Measurements from ENCODE around the gene INSYN1. TPM values are rescaled to one million over a fixed set of nuclear protein-coding genes. Genes with fewer than 3 reads are reported as not detected.
"Not testable (repeated sequence)": the region's sequence is repeated elsewhere in the genome, so short reads cannot be mapped to it uniquely, and the experiment has no call there.

The INSYN1 gene
- total RNA-seq, 2 experiments from 2014 or later = not detected

DNA sequence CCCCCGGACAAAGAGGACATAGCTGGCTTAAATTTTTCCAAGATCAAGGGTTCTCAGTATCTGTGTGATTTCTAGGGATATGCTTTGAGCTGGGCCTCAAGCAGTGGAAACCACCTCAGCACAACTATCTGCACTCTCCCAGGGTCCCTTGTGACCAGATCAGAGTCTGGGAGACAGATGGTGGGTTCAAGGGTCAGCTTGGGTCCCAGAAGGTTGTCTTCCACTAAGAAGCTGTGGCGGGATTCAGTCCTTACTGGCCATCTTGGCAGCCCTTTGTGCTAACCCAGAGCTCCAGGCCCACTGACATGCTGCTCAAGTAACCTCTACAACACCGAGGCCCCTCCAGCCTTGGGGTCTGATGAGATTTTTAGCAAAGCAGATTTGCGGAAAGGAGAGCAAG lies 2.7 kb downstream of the INSYN1 start:
- no peak for ATAC-seq (ENCODE audit: low read depth)
- Mint-ChIP-seq H3K4me3 (no peak overlapping the region), H3K36me3 (no peaks in the 10 kb centered on the region), H3K27ac (no peak overlapping the region), H3K27me3 (peaks cover 47% of the 10 kb centered on the region), H3K4me1 (peaks cover 2% of the 10 kb centered on the region), H3K9me3 (no peaks in the 10 kb centered on the region)
- POLR2A ChIA-PET = no interaction called here
- DNase-seq = no peak

DNA sequence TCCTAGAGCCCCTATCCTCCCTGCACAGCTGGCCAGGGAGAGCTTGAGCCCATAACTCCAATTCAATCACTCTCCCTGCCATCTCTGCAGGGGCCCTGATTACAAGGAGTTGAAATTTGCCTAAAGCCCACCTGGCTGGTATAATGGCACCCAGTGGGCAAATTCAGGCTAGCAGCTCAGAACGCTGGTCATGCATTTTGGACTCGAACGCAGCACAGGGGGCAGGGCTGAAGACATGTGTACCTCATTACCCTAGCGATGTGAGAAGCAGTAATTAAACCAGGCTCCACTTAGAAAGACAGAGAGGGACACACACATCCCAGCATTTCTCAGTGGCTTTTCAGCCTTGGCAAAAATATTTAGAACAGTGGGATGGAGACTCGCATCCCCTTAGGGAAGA lies 3.2 kb downstream of the INSYN1 start:
- DNase-seq (no peak), ATAC-seq (ENCODE audit: low read depth) (no peak)
- POLR2A ChIA-PET = no interaction called here
- no peaks in the 10 kb centered on the region for H3K9me3 Mint-ChIP-seq
- no peaks in the 10 kb centered on the region for H3K36me3 Mint-ChIP-seq
- peaks cover 2% of the 10 kb centered on the region for H3K4me1 Mint-ChIP-seq
- no peak overlapping the region for H3K27ac Mint-ChIP-seq
- no peak overlapping the region for H3K4me3 Mint-ChIP-seq
- peaks cover 43% of the 10 kb centered on the region for H3K27me3 Mint-ChIP-seq

DNA sequence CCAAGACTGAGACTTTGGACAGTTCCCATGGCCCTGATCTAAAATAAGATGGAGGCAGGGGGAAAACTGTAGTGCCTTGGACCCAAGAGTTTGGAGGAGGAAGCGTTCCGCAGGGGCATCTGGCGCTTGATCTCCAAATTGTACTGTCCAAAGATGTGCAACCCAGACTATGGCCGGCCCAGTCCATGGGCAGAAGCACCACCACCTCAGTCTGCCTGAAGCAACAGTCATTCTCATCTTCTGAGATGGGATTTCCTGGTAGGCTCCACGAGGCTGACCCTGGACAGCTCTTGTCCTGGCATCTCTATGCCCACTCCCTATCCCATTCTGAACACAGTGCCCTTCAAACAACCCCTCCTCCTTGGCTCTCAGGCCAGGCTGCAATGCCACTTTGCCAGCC lies 3.6 kb downstream of the INSYN1 start:
- Mint-ChIP-seq H3K27ac (no peak overlapping the region), H3K9me3 (no peaks in the 10 kb centered on the region), H3K4me3 (no peak overlapping the region), H3K27me3 (peaks cover 39% of the 10 kb centered on the region), H3K36me3 (no peaks in the 10 kb centered on the region), H3K4me1 (peaks cover 2% of the 10 kb centered on the region)
- POLR2A ChIA-PET = no interaction called here
- ATAC-seq (ENCODE audit: low read depth) (no peak), DNase-seq (no peak)

DNA sequence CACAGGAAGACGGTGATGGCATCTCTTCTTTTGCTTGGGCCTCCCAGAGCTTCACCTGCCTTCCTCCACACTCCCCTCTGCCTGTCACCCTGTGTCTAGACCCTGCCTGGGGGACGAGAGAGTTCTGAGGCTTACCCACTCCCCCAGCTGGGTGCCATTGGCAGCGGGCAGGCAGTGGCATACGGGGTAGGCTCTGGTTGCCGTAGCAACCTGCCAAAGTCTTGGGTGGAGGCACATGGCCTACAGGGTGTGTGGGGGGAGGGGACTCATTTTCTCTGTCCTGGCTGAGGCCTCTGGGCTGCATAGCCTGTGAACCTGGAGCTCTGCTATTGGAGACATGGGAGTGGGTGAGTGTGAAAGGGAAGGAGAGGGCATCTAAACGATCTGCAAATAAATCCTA lies 4.4 kb downstream of the INSYN1 start:
- Mint-ChIP-seq H3K9me3 (no peaks in the 10 kb centered on the region), H3K36me3 (no peaks in the 10 kb centered on the region), H3K27ac (no peak overlapping the region), H3K4me3 (no peak overlapping the region), H3K27me3 (peaks cover 31% of the 10 kb centered on the region), H3K4me1 (peaks cover 2% of the 10 kb centered on the region)
- ATAC-seq (ENCODE audit: low read depth) (no peak), DNase-seq (no peak)
- POLR2A ChIA-PET = no interaction called here

DNA sequence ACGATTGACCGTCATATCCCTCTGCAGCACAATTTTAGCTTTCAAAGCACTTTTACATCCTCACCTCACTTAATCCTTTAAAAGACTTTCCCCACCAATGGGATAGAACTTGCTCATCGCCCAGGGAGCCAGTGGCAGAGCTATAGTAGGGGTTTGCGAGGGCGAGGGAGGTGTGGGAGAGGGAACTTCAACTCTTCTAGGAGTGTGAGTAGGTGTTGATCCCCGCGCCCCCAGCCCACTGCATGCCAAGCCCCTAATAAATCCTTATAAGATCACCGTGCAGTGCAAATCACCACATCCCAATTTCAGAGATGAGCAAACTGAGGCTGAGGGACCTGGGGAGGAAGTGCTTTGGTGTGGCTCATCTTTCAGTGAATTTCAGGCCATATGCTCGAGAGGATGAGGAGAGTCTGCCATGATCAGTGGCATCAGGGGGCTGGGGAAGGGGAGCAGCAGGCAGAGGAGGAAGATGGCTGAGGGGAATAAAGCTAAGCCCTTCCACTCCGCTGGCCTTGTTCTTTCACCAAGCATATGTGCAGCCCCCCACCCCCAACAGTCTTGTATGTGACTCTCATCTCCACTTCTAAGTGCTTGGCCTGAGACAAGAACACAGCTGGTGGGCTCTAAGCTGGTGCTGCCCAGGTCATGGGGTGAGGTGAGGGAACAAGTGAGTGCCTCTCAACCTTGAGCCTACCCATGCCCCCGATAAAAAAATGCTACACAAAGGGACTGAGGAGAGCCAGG lies 5.1 kb downstream of the INSYN1 start:
- ATAC-seq (ENCODE audit: low read depth) (no peak), DNase-seq (no peak)
- no peaks in the 10 kb centered on the region for H3K36me3 Mint-ChIP-seq
- H3K4me3 Mint-ChIP-seq = no peak overlapping the region
- no peak overlapping the region for H3K27ac Mint-ChIP-seq
- no peaks in the 10 kb centered on the region for H3K4me1 Mint-ChIP-seq
- no peaks in the 10 kb centered on the region for H3K9me3 Mint-ChIP-seq
- H3K27me3 Mint-ChIP-seq = peaks cover 27% of the 10 kb centered on the region
- POLR2A ChIA-PET = no interaction called here

DNA sequence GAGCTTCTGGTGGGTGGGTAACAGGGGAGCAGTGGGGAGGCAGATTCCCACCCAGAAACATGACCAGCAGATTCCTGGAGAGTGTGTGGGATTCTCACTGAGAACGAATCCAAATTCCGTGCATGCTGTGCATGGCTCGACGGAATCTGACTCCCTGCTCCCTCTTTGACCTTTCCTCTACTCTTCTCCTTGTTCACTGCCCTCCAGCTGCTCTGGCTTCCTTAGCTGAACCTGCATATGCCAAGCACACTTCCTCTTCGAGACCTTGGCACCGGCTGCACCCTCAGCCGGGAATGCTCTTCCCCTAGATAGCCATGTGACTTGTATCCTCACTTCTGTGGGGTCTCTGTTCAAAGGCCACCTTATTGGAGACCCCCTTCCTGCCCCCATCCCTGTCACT lies 6.3 kb downstream of the INSYN1 start:
- H3K36me3 Mint-ChIP-seq = no peaks in the 10 kb centered on the region
- no peak overlapping the region for H3K4me3 Mint-ChIP-seq
- H3K4me1 Mint-ChIP-seq = no peaks in the 10 kb centered on the region
- POLR2A ChIA-PET = no interaction called here
- ATAC-seq (ENCODE audit: low read depth) = no peak
- H3K9me3 Mint-ChIP-seq = no peaks in the 10 kb centered on the region
- no peak overlapping the region for H3K27ac Mint-ChIP-seq
- H3K27me3 Mint-ChIP-seq = peaks cover 27% of the 10 kb centered on the region
- DNase-seq = no peak

DNA sequence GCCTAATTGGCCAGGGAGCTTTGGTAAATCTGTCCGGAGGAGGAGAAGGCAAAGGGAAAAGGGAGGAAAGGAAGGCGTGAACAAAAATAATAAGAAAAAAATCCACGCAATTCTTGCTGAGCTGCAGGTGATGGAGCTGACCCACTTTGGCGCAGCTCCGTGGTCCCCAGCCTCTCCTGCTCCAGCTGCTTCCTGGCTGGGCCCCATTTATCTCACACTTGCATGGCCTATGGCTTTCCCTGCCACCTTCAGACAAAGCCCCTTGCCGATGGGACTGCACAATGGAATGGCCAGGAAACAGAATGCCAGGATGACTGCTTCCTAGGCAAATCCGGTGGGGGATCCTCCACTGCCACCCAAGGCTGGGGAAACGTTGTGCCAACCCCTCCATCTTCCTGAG lies 6.9 kb downstream of the INSYN1 start:
- peaks cover 24% of the 10 kb centered on the region for H3K27me3 Mint-ChIP-seq
- DNase-seq = no peak
- H3K9me3 Mint-ChIP-seq = no peaks in the 10 kb centered on the region

DNA sequence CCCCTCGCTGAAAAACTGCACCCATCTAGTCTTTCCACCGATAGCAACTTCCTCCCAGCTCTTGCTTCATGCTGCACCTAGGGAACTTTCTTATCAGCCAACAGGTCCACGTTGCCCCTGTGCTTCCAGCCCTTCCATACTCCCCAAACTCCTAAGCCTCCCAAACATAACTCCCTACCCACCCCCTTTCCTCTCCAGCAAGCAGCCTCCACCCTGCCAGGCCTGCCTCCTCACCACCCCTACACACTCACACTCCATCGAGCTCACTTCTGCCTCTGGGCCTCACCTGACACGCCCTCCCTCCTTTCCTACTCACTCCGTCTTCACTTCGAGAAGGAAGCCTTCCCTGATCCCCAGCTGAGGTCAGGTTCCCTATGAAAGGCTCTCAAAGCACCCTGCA lies 8.1 kb downstream of the INSYN1 start:
- H3K4me3 Mint-ChIP-seq = no peak overlapping the region
- H3K4me1 Mint-ChIP-seq = no peaks in the 10 kb centered on the region
- no peaks in the 10 kb centered on the region for H3K9me3 Mint-ChIP-seq
- DNase-seq = no peak
- POLR2A ChIA-PET = no interaction called here
- ATAC-seq (ENCODE audit: low read depth) = no peak
- no peak overlapping the region for H3K27ac Mint-ChIP-seq
- H3K36me3 Mint-ChIP-seq = no peaks in the 10 kb centered on the region
- peaks cover 15% of the 10 kb centered on the region for H3K27me3 Mint-ChIP-seq

More for the DNA sequence above, 6.9 kb downstream of the INSYN1 start:
- no peaks in the 10 kb centered on the region for H3K4me1 Mint-ChIP-seq
- POLR2A ChIA-PET = no interaction called here
- ATAC-seq (ENCODE audit: low read depth) = no peak
- H3K27ac Mint-ChIP-seq = no peak overlapping the region
- H3K36me3 Mint-ChIP-seq = no peaks in the 10 kb centered on the region
- H3K4me3 Mint-ChIP-seq = no peak overlapping the region

DNA sequence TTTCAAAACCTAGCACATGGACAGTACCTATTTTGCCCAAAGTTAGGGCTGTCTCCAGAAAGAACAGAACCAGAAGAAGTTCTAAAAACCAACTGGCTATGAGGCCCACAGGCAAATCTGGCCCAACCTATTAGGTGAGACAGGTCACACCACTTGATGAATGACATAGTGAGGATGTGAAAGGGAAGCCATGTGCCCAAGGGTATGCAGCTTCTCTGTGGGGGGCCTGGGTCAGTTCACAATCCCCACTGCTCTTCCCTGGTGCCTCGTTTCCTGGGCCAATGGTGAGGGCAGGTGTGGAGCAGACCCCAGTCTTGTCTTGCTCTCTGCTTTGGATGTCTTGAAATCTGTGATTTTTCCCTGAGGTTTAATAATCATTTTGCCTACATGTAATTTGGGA lies 8.9 kb downstream of the INSYN1 start:
- DNase-seq (no peak), ATAC-seq (ENCODE audit: low read depth) (no peak)
- Mint-ChIP-seq H3K27me3 (peaks cover 9% of the 10 kb centered on the region), H3K4me1 (no peaks in the 10 kb centered on the region), H3K27ac (no peak overlapping the region), H3K9me3 (no peaks in the 10 kb centered on the region), H3K4me3 (no peak overlapping the region), H3K36me3 (no peaks in the 10 kb centered on the region)
- POLR2A ChIA-PET = no interaction called here

DNA sequence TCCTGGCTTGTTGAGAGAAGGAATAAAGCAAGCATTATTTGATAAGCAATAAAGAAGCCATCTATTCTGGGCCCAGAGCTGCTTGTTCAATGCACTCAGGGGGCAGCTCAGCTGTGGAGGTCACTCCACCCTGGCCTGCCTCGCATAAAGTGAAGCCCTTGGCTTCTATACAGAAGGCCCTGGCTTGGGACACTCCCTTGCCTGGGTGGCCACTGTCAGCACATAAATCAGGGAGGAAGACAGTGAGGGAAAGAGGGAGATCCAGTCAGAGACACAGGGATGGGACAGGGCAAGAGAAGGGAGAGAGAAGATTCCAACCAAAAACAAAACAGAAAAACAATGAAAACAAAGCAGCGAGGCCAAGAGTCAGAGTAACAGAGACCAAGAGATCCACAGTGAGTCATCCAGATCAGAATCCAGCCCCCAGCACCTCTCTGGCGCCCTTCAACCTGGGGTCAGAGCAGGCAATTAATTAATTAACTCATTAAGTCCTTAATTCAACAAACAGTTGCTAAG lies 11.8 kb downstream of the INSYN1 start:
- H3K4me1 Mint-ChIP-seq = no peaks in the 10 kb centered on the region
- no peak overlapping the region for H3K27ac Mint-ChIP-seq
- no peak for ATAC-seq (ENCODE audit: low read depth)
- H3K27me3 Mint-ChIP-seq = no peaks in the 10 kb centered on the region
- DNase-seq = no peak
- no peaks in the 10 kb centered on the region for H3K36me3 Mint-ChIP-seq
- no peaks in the 10 kb centered on the region for H3K9me3 Mint-ChIP-seq
- no peak overlapping the region for H3K4me3 Mint-ChIP-seq
- POLR2A ChIA-PET = no interaction called here

DNA sequence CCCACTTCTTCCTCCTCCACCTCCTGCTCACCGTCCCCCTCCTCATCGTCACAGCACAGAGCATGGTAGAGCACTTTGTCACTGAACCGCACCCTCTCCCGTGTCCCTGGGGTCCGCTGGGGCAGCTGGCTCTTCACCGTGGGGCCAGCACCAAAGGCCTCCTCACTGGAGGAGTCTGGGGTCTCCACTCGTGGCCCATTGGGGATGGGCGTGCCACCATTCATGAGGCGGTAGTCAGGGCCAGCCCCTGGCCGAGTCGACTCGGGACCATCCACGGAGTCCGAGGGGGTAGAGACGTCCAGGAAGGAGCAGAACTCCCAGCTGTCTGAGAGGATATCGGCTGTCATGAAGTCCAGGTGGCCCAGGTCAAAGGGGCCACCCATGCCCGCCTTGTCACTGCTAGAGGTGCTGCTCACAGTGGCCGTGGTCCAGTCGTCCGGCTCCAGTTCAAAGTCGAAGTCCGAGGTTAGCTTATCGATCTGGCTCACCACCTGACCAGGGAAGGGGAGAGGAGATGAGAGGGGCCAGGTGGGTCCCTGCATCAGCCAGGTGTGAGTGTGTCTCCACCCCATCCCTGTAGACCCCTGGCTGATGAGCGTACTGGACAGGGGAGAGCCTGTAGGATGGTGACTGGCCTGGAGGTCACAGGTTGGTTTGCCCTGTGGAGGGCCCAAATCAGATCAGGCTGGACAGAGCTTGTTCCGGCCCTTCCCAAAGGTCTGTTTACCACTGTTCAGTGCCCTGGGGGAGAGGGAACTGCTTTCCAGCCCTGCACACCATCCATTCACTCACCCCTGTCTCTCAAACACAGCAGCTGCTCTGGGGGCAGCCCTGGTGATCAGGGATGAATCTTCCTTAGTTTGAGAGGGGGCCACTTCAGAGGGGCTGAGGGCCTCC lies 12.8 kb downstream of the INSYN1 start:
- H3K9me3 Mint-ChIP-seq = no peaks in the 10 kb centered on the region
- POLR2A ChIA-PET = no interaction called here
- DNase-seq (no peak), ATAC-seq (ENCODE audit: low read depth) (no peak)
- H3K4me3 Mint-ChIP-seq = no peak overlapping the region
- H3K4me1 Mint-ChIP-seq = no peaks in the 10 kb centered on the region
- no peaks in the 10 kb centered on the region for H3K27me3 Mint-ChIP-seq
- H3K27ac Mint-ChIP-seq = no peak overlapping the region
- H3K36me3 Mint-ChIP-seq = no peaks in the 10 kb centered on the region

DNA sequence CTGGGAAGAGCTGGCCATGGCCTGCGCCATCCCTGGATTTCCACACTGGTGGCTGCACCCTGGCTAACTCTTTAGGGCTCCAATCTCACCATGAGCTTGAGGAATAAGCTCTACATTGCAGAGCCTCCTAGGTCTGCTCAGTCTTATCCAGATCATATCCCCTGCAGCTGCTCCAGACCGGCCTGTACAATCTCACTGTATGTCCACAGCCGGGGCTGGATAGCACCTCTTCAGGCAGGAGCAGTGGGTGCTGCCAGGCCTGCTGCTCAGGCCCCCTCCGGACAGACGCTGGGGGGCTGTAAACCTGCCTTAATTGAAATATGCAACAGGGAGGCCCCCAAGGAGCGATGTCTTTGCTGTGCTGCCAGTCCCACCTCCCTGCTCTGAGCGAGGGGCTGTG lies 15.6 kb downstream of the INSYN1 start:
- Mint-ChIP-seq H3K9me3 (no peaks in the 10 kb centered on the region), H3K27me3 (no peaks in the 10 kb centered on the region), H3K4me1 (no peaks in the 10 kb centered on the region), H3K4me3 (no peak overlapping the region), H3K27ac (no peak overlapping the region), H3K36me3 (no peaks in the 10 kb centered on the region)
- ATAC-seq (ENCODE audit: low read depth) = no peak
- POLR2A ChIA-PET = no interaction called here
- no peak for DNase-seq

DNA sequence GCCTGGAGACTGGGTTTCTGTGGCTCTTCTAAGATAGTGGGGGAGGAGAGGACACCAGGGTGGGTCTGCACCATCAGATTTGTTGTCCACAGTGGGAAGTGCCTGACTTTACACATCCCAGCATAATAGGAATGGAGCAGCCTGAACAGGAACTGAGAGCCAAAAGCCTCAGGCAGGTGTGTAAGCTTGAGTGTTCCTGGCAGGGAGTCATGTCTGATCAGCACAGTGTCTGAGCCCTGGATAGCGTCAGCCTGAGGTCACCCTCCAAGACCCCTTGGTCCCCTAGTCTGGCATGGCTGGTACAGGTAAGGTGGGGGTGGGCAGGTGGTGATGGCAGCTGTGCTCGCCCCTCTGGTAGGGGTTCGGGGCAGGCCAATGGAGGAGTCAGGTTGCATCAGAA lies 20.2 kb downstream of the INSYN1 start:
- Mint-ChIP-seq H3K4me3 (no peak overlapping the region), H3K36me3 (no peaks in the 10 kb centered on the region), H3K27ac (no peak overlapping the region), H3K9me3 (no peaks in the 10 kb centered on the region), H3K27me3 (peaks cover 1% of the 10 kb centered on the region), H3K4me1 (no peaks in the 10 kb centered on the region)
- no peak for DNase-seq
- POLR2A ChIA-PET = no interaction called here
- no peak for ATAC-seq (ENCODE audit: low read depth)

DNA sequence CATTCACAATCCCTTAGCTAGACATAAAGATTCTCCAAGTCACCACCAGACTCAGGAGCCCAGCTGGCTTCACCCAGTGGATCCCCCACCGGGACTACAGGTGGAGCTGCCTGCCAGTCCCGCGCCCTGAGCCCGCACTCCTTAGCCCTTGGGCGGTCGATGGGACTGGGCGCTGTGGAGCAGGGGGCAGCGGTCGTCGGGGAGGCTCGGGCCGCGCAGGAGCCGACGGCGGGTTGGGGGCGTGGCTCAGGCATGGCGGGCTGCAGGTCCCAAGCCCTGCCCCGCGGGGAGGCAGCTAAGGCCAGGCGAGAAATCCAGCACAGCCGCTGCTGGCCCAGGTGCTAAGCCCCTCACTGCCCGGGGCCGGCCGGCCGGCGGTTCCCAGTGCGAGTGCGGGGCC lies 21.1 kb downstream of the INSYN1 start:
- H3K36me3 Mint-ChIP-seq; DNase-seq; H3K27me3 Mint-ChIP-seq; H3K4me3 Mint-ChIP-seq; H3K4me1 Mint-ChIP-seq; H3K9me3 Mint-ChIP-seq; POLR2A ChIA-PET; ATAC-seq (ENCODE audit: low read depth); H3K27ac Mint-ChIP-seq: not testable (repeated sequence)
